Stimulated activated CD8-positive, alpha-beta memory T cell treated with anti-CD3 and anti-CD28 coated beads, Interleukin-12 subunit alpha, Interleukin-12 subunit beta, amount 100 ng/mL, for 24 hours (primary cell): ENCODE results near the gene ALDH3B1.

Experiments used
- DNase-seq: peaks from one replicate; pipeline ENCODE4 v3.0.0-alpha.2; 2020; ENCODE audit errors: extremely low read depth

ALDH3B1 gene

GRCh38 chr11:68071281-68072048, 61.3 kb downstream of the ALDH3B1 start:
- DNase-seq = no peak

DNA sequence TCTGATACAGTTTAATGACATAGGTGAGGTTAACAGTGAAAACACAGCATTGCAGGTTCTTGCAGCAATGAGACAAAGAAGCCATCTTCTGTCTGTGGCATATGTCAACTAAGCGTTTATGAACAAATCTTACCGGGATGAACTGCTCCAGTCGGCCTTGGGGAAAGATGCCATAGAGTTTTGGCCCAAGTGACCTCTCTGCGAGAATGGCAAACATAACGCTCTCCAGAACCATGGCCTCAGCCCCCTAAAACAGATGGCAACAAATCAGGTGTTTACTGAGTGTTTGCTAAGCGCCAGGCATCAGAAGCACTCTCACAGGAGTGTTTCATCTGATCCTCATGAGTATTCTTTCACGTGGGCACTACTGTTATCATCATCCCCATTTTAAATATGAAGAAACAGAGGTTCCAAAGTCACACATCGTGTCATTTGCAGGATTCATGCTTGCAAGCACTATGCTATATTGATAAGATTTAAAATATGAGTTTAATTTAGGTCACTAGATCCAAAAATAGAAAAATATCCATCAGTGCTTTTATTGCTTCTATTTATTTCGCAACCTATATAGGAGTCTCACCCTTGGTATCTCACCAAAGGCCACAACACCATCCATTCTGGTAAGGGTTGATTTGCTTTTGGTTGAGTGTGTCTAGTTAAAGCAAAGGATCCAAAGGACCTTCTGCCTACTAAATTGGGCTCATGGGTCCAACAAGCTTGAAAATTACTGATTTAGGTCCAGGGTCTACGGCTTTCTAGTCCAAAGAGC, 64.6 kb downstream of the ALDH3B1 start:
- DNase-seq = no peak

DNA sequence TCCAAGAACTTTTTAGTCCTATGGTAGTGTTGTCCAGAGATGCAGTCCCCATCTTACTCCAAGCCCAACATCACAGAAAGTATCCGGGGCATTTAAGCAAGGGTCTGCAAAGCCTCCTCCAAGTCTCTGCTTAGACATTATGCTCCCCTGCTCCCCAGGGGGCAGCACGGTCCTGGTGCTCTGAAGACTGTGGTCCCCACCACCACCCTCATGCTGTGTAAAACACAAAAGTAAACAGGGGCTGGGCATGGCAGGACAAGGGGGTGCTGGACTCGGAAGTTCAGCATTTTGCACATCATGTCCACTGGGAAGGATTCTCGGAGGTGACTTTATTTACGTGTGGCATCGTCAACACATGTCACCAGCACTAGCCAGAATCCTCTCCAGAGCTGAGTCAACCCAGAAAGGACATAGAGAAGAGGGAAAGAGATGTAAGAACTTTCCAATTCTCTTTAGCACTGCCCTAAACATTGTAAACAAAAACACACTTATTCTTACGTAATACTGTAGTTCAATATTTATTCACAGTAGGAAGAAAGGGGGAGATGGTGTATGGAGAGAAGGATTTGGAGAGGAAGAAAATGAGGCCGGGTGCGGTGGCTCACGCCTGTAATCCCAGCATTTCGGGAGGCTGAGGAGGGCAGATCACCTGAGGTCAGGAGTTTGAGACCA, 66.4 kb downstream of the ALDH3B1 start:
- no peak for DNase-seq

- no peak for DNase-seq
These were observed 67.8 kb downstream of the ALDH3B1 start for GRCh38 chr11:68077617-68078582.
